BLaER1 (cell line): ENCODE measurements around the gene ULK4.

Source experiments
- H3K27ac ChIP-seq: shearing (Covaris generic); formaldehyde crosslinking; 2 replicates; pipeline ENCODE4 v1.8.1; 2022
- H3K27me3 ChIP-seq: shearing (Covaris generic); formaldehyde crosslinking; 2 replicates; pipeline ENCODE4 v1.8.1; 2022
- H3K36me3 ChIP-seq: shearing (Covaris generic); formaldehyde crosslinking; 2 replicates; pipeline ENCODE4 v1.8.1; 2022
- H3K4me1 ChIP-seq: shearing (Covaris generic); formaldehyde crosslinking; 2 replicates; pipeline ENCODE4 v1.8.1; 2022
- H3K4me2 ChIP-seq: shearing (Covaris generic); formaldehyde crosslinking; 2 replicates; pipeline ENCODE4 v1.8.1; 2022
- H3K4me3 ChIP-seq: shearing (Covaris generic); formaldehyde crosslinking; 2 replicates; pipeline ENCODE4 v1.8.1; 2022
- H3K9ac ChIP-seq: shearing (Covaris generic); formaldehyde crosslinking; 2 replicates; pipeline ENCODE4 v1.8.1; 2022
- H3K9me3 ChIP-seq: shearing (Covaris generic); formaldehyde crosslinking; 2 replicates; pipeline ENCODE4 v1.8.1; 2022
- H4K20me1 ChIP-seq: shearing (Covaris generic); formaldehyde crosslinking; 2 replicates; pipeline ENCODE4 v1.8.1; 2022
- Cebpa-rat ChIP-seq: shearing (Covaris generic); IDR thresholded peaks from 2 replicates; pipeline ENCODE4 v1.8.1; 2022

Gene ULK4

DNA sequence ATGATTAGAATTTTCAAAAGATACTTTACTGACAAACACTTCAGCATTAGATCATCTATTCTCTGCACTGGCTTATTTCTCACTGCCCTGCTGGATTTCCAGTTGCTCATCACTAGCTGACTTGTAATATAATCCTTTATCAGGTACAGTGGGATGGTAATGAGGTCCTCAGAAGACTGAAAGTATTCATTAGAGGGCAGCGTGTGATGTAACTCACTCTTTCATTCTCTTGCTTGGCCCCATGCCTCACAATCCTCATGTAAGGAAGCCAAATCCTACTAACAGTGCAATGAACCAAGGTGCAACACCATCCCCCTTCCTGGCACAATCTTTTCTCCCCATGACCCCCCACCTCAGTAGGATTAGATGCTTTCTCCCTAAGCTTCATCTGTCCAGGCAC lies 472.7 kb downstream of the ULK4 start:
- no peaks in the 10 kb centered on the region for H3K9me3 ChIP-seq
- no peak overlapping the region for H3K4me2 ChIP-seq
- H3K4me1 ChIP-seq = no peaks in the 10 kb centered on the region
- no peaks in the 10 kb centered on the region for H3K27me3 ChIP-seq
- no peak for TF ChIP-seq Cebpa-rat
- H3K27ac ChIP-seq = no peak overlapping the region
- H3K4me3 ChIP-seq = no peak overlapping the region
- H4K20me1 ChIP-seq = no peaks in the 10 kb centered on the region
- no peak overlapping the region for H3K9ac ChIP-seq
- H3K36me3 ChIP-seq = no peaks in the 10 kb centered on the region

DNA sequence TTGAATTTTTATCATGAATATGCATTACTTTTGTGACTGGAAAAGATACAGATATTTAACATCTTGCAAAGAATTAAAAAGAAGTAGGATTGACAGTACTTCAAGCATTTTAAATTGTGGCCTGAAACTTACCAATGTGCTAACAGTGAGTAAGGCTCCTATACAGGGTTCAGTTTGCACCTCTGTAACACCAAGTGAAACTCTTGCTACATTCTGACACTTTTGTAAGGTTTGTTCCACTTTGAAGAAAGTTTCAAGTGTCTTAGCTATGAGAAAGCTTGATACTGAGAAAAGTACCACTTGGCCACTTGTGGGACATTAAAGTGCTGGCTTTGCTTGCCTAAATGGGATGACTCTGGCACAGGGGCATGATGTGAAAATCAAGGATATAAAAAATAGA lies 473.4 kb downstream of the ULK4 start:
- H3K36me3 ChIP-seq = no peaks in the 10 kb centered on the region
- no peak overlapping the region for H3K27ac ChIP-seq
- no peaks in the 10 kb centered on the region for H4K20me1 ChIP-seq
- no peak overlapping the region for H3K9ac ChIP-seq
- no peak overlapping the region for H3K4me2 ChIP-seq
- H3K27me3 ChIP-seq = no peaks in the 10 kb centered on the region
- H3K9me3 ChIP-seq = no peaks in the 10 kb centered on the region
- no peaks in the 10 kb centered on the region for H3K4me1 ChIP-seq
- H3K4me3 ChIP-seq = no peak overlapping the region
- TF ChIP-seq Cebpa-rat = no peak

DNA sequence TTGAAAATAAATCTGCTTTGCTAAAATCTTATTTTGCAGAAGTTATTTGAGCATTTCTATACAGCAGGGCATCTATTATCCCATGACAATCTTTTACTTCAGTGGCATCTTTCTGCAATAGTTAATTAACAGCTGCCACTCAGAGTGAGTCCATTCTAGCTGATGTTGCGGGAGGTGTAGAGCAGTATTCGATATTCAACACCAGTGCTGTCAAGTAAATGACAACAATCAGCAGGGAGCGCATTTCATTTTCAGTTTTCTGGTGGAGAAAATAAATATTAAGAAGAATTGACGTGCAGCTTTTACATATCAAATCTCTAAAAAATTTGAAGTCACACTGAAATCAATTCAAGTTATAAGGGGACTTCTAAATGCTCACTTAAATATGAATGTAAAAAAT lies 476.4 kb downstream of the ULK4 start:
- TF ChIP-seq Cebpa-rat = no peak
- H3K4me2 ChIP-seq = no peak overlapping the region
- no peak overlapping the region for H3K9ac ChIP-seq
- no peaks in the 10 kb centered on the region for H3K9me3 ChIP-seq
- H3K36me3 ChIP-seq = no peaks in the 10 kb centered on the region
- H3K27ac ChIP-seq = no peak overlapping the region
- H3K4me3 ChIP-seq = no peak overlapping the region
- H3K4me1 ChIP-seq = no peaks in the 10 kb centered on the region
- no peaks in the 10 kb centered on the region for H3K27me3 ChIP-seq
- no peaks in the 10 kb centered on the region for H4K20me1 ChIP-seq

DNA sequence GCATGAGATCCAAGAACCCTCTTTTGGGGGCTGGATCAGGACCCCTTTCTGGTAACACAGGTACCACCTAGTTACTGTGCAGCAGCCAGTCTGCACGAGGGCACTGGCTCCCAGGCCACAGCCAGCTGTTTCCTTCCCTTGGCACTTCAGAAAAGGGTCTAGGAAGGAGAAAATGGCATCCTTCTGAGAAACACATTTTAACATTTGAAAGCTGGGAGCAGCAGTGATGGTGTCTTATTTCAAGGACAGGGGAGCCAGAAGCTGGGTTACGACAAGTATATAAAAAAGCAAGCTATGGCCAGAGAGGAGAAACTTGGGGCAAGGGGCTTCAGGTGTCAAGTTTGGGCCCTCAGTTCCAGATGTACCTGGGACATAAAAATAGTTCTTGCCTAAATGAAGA lies 479.8 kb downstream of the ULK4 start:
- no peaks in the 10 kb centered on the region for H3K9me3 ChIP-seq
- H3K4me1 ChIP-seq = no peaks in the 10 kb centered on the region
- H3K27me3 ChIP-seq = no peaks in the 10 kb centered on the region
- H3K27ac ChIP-seq = no peak overlapping the region
- no peaks in the 10 kb centered on the region for H3K36me3 ChIP-seq
- no peak for TF ChIP-seq Cebpa-rat
- no peak overlapping the region for H3K4me2 ChIP-seq
- H3K9ac ChIP-seq = no peak overlapping the region
- H4K20me1 ChIP-seq = no peaks in the 10 kb centered on the region
- H3K4me3 ChIP-seq = no peak overlapping the region

DNA sequence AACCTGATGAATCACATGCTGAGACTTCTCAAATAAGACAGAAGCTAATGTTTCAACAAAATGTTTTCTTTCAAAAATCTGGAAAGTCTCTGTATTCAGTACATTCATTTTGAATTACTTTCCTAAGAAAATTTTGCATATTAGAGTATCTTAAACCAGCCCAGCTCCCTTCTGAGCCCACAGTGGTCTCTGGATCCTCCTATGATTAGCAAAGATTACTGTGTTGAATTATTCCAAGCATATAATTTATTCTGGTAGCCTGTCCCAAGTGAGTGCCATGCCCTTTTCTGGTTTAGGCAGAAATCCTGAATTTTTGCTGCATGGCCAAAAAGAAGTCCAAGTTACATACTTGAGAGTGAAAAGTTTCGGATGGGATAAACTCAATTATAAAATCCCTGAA lies 483.6 kb downstream of the ULK4 start:
- TF ChIP-seq Cebpa-rat = no peak

GRCh38 chr3:41477399-41478014 lies 484.4 kb downstream of the ULK4 start:
- no peaks in the 10 kb centered on the region for H4K20me1 ChIP-seq
- H3K9me3 ChIP-seq = peaks cover 20% of the 10 kb centered on the region
- no peaks in the 10 kb centered on the region for H3K27me3 ChIP-seq
- H3K36me3 ChIP-seq = no peaks in the 10 kb centered on the region
- no peak overlapping the region for H3K27ac ChIP-seq
- no peak overlapping the region for H3K4me2 ChIP-seq
- H3K4me1 ChIP-seq = no peaks in the 10 kb centered on the region
- no peak overlapping the region for H3K9ac ChIP-seq
- no peak for TF ChIP-seq Cebpa-rat
- no peak overlapping the region for H3K4me3 ChIP-seq

More for the DNA sequence above, 483.6 kb downstream of the ULK4 start:
- Histone ChIP-seq H3K36me3 (no peaks in the 10 kb centered on the region), H3K4me1 (no peaks in the 10 kb centered on the region), H3K9me3 (peaks cover 12% of the 10 kb centered on the region), H3K4me3 (no peak overlapping the region), H3K27me3 (no peaks in the 10 kb centered on the region), H3K27ac (no peak overlapping the region), H4K20me1 (no peaks in the 10 kb centered on the region), H3K9ac (no peak overlapping the region), H3K4me2 (no peak overlapping the region)

- Histone ChIP-seq H4K20me1 (no peaks in the 10 kb centered on the region), H3K27ac (no peak overlapping the region), H3K9me3 (peaks cover 46% of the 10 kb centered on the region), H3K4me1 (peaks cover 17% of the 10 kb centered on the region), H3K4me2 (no peak overlapping the region), H3K36me3 (no peaks in the 10 kb centered on the region), H3K27me3 (no peaks in the 10 kb centered on the region), H3K4me3 (no peak overlapping the region), H3K9ac (no peak overlapping the region)
- no peak for TF ChIP-seq Cebpa-rat
Observed at GRCh38 chr3:41469083-41469482, 492.8 kb downstream of the ULK4 start.

GRCh38 chr3:41467481-41467880 lies 494.4 kb downstream of the ULK4 start:
- Histone ChIP-seq H3K9ac (no peak overlapping the region), H3K4me2 (no peak overlapping the region), H4K20me1 (no peaks in the 10 kb centered on the region), H3K9me3 (peaks cover 30% of the 10 kb centered on the region), H3K27me3 (no peaks in the 10 kb centered on the region), H3K4me3 (no peak overlapping the region), H3K36me3 (no peaks in the 10 kb centered on the region), H3K4me1 (peaks cover 29% of the 10 kb centered on the region), H3K27ac (no peak overlapping the region)
- TF ChIP-seq Cebpa-rat = no peak

DNA sequence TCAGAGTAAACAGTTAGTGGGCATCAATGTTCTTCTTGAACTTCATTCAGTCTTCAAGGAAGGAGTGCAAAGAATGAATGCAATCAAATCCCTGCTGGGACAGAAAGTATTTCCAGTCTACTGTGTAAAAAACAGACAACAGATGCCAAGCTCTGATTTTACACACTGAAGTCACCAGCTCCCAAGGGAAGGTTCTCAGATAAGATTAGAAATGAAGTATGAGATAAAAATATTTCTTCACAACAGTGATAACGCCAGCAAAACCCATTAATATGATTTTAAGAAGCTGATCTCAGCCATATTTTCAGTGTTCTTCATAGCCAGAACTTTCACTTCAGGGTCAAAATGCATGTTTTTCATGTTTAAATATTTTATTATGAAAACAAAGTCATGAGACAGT lies 497.0 kb downstream of the ULK4 start:
- H3K36me3 ChIP-seq = no peaks in the 10 kb centered on the region
- no peak overlapping the region for H3K4me3 ChIP-seq
- no peak for TF ChIP-seq Cebpa-rat
- no peak overlapping the region; the same call in 1 of the 2 replicates for H3K27ac ChIP-seq
- H3K4me2 ChIP-seq = peak overlapping the region; percentile 70
- no peaks in the 10 kb centered on the region for H3K27me3 ChIP-seq
- no peak overlapping the region for H3K9ac ChIP-seq
- peaks cover 29% of the 10 kb centered on the region for H3K4me1 ChIP-seq
- H4K20me1 ChIP-seq = no peaks in the 10 kb centered on the region
- peaks cover 9% of the 10 kb centered on the region for H3K9me3 ChIP-seq

GRCh38 chr3:41464401-41464800 lies 497.5 kb downstream of the ULK4 start:
- Histone ChIP-seq H4K20me1 (no peaks in the 10 kb centered on the region), H3K4me1 (peaks cover 29% of the 10 kb centered on the region), H3K4me2 (peak overlapping the region; percentile 70), H3K9me3 (peaks cover 4% of the 10 kb centered on the region), H3K36me3 (no peaks in the 10 kb centered on the region), H3K4me3 (no peak overlapping the region), H3K27ac (no peak overlapping the region; the same call in 1 of the 2 replicates), H3K27me3 (no peaks in the 10 kb centered on the region), H3K9ac (no peak overlapping the region)
- TF ChIP-seq Cebpa-rat = no peak

DNA sequence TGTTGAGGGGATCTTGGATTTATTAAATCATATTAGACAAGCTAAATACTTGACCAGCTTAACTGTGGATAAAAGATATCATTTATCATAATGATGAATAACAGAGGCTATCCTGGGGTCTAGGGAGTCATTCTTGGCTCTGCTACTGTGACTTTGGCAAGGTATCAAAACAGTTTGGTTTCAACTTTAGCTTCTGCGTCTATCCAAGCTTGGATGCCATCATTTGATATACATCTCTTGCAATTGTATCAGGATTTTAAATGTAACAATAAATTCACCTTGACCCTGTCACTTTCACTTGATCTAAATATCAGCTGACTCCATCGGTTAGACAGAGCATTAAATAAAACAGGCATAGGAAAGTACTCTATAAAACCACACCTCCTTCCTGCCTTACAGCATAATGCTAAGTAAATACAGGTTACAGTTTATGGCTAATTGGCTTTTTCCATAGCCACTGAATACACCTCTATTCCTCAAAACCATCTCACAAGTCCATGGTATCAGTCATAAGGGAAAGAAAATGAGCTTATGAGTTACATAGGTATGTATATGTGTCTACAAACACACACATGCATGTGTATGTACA lies 499.7 kb downstream of the ULK4 start:
- no peaks in the 10 kb centered on the region for H3K36me3 ChIP-seq
- H3K9me3 ChIP-seq = no peaks in the 10 kb centered on the region
- TF ChIP-seq Cebpa-rat = no peak
- H3K27ac ChIP-seq = no peak overlapping the region
- no peak overlapping the region for H3K9ac ChIP-seq
- H3K4me2 ChIP-seq = no peak overlapping the region
- peaks cover 29% of the 10 kb centered on the region for H3K4me1 ChIP-seq
- H4K20me1 ChIP-seq = no peaks in the 10 kb centered on the region
- H3K27me3 ChIP-seq = no peaks in the 10 kb centered on the region
- no peak overlapping the region for H3K4me3 ChIP-seq
